K562 (cell line): Measurements from ENCODE around the gene GCDH. TPM values are rescaled to one million over a fixed set of nuclear protein-coding genes. Genes with fewer than 3 reads are reported as not detected.

Source experiments
- BRCA1 ChIP-seq, 2 experiments: fragments of 450-650 bp in 1 of 2; sonication (generic) in 1 of 2; formaldehyde crosslinking in 1 of 2; IDR thresholded peaks; 2 replicates each; pipeline versions ENCODE4 v1.5.0 to v1.6.1; 2017 to 2020; ENCODE audit warnings: mild to moderate bottlenecking in 1 of 2, missing genetic modification reagents in 1 of 2
- CBX8 ChIP-seq: fragments of 200-600 bp; sonication (generic); IDR thresholded peaks from 2 replicates; pipeline ENCODE4 v1.6.1; 2012; ENCODE audit warnings: borderline replicate concordance, mixed run types, low read depth, mild to moderate bottlenecking, moderate library complexity, mixed read lengths, low read length, control low read depth, inconsistent platforms; ENCODE audit not compliant: poor library complexity, severe bottlenecking; ENCODE audit errors: extremely low read depth
- CCNT2 ChIP-seq: IDR thresholded peaks from 2 replicates; pipeline ENCODE4 v1.6.1; 2011; ENCODE audit warnings: borderline replicate concordance, low read depth, mild to moderate bottlenecking, moderate library complexity, mixed read lengths, low read length; ENCODE audit not compliant: insufficient read length; ENCODE audit errors: extremely low read depth
- ELF4 ChIP-seq: fragments of 450-650 bp; formaldehyde crosslinking; IDR thresholded peaks from 2 replicates; pipeline ENCODE4 v1.4.0; 2022; ENCODE audit warnings: missing genetic modification characterization
- HDAC1 ChIP-seq, 2 experiments: fragments of 450-650 bp; IDR thresholded peaks; 2 replicates each; pipeline ENCODE4 v1.6.1; 2016 to 2017; ENCODE audit warnings: inconsistent platforms in 1 of 2, mild to moderate bottlenecking in 1 of 2, moderate library complexity in 1 of 2
- ILK ChIP-seq: fragments of 450-650 bp; IDR thresholded peaks from 2 replicates; pipeline ENCODE4 v1.6.1; 2016; ENCODE audit warnings: missing genetic modification characterization, low read depth, mild to moderate bottlenecking, missing compliant biosample characterization, moderate library complexity, borderline replicate concordance
- SIN3A ChIP-seq, 2 experiments: fragments of 150-350 bp in 1 of 2; IDR thresholded peaks; 2 replicates each; pipeline ENCODE4 v1.6.1; 2011 to 2016; ENCODE audit warnings: borderline replicate concordance in 2 of 2, low read depth in 2 of 2, low read length in 2 of 2, mild to moderate bottlenecking in 2 of 2, moderate library complexity in 2 of 2; ENCODE audit not compliant: control insufficient read depth in 1 of 2
- STAG1 ChIP-seq: sonication (generic); formaldehyde crosslinking; IDR thresholded peaks from 2 replicates; pipeline ENCODE4 v1.5.0; 2020; ENCODE audit warnings: missing genetic modification reagents, borderline replicate concordance
- TEAD4 ChIP-seq, 2 experiments: sonication (generic) in 1 of 2; formaldehyde crosslinking in 1 of 2; IDR thresholded peaks; 2 replicates each; pipeline versions ENCODE4 v1.6.1 to v1.8.0; 2012 to 2022; ENCODE audit warnings: borderline replicate concordance in 1 of 2, inconsistent platforms in 1 of 2, low read length in 1 of 2, mild to moderate bottlenecking in 1 of 2, missing genetic modification reagents in 1 of 2
- TOE1 ChIP-seq, 2 experiments: fragments of 450-650 bp in 1 of 2; sonication (generic) in 1 of 2; formaldehyde crosslinking in 1 of 2; IDR thresholded peaks; 2 replicates each; pipeline versions ENCODE4 v1.7.1 to v1.8.0; 2016 to 2022; ENCODE audit warnings: borderline replicate concordance in 2 of 2, mild to moderate bottlenecking in 2 of 2, antibody characterized with exemption in 1 of 2, inconsistent platforms in 1 of 2, low read depth in 1 of 2, missing genetic modification reagents in 1 of 2, moderate library complexity in 1 of 2
- ZBTB12 ChIP-seq: fragments of 250-450 bp; sonication (Bioruptor Pico); IDR thresholded peaks from 2 replicates; pipeline ENCODE4 v1.4.0; 2020
- ZNF12 ChIP-seq: sonication (generic); formaldehyde crosslinking; IDR thresholded peaks from 2 replicates; pipeline ENCODE4 v1.4.0; 2020; ENCODE audit warnings: mild to moderate bottlenecking, missing genetic modification reagents
- ZNF175 ChIP-seq: fragments of 200-800 bp; sonication (Bioruptor generic); IDR thresholded peaks from 2 replicates; pipeline ENCODE4 v1.6.1; 2016; ENCODE audit warnings: low read depth, mild to moderate bottlenecking, missing genetic modification characterization, missing compliant biosample characterization
- ZNF253 ChIP-seq: fragments of 250-450 bp; sonication (Bioruptor Pico); conservative IDR thresholded peaks from 2 replicates; pipeline ENCODE4 v1.6.1; 2021; ENCODE audit warnings: mild to moderate bottlenecking
- ZNF3 ChIP-seq: fragments of 250-450 bp; sonication (Bioruptor Pico); IDR thresholded peaks from 2 replicates; pipeline ENCODE4 v1.5.0; 2021; ENCODE audit warnings: mild to moderate bottlenecking, moderate library complexity
- polyA plus RNA-seq, 8 experiments: library from polyadenylated mRNA; depleted of rRNA in 4 of 8; stranded (reverse) in 5 of 8; unstranded in 3 of 8; fragments of >200 nt; fragmentation: Nextera tagmentation in 2 of 8; fragmentation: Illumina TruSeq in 1 of 8; extraction: Ambion mirVana in 2 of 8; extraction: Trizol in 1 of 8; gene quantifications; 2 replicates each; pipeline versions ENCODE4 v1.2.1 to v1.2.3, GENCODE V29; 2011 to 2014; ENCODE audit warnings: inconsistent platforms in 1 of 8, missing spikeins in 1 of 8
- total RNA-seq, 7 experiments: library from RNA; depleted of rRNA in 6 of 7; stranded (reverse); fragments of >200 nt in 6 of 7; fragmentation: Illumina TruSeq in 2 of 7; extraction: Trizol in 2 of 7; gene quantifications; 2 replicates each; pipeline versions ENCODE4 v1.2.1 to v1.2.3, GENCODE V29; 2011 to 2021; ENCODE audit warnings: low replicate concordance in 1 of 7
- TF ChIP-seq, protein P1 (sequence below): sonication (generic); formaldehyde crosslinking; IDR thresholded peaks from 2 replicates; pipeline ENCODE4 v1.8.1; 2023; ENCODE audit warnings: mild to moderate bottlenecking, missing genetic modification reagents
- TF ChIP-seq, protein P2 (sequence below): sonication (generic); formaldehyde crosslinking; IDR thresholded peaks from 2 replicates; pipeline ENCODE4 v1.8.0; 2022; ENCODE audit warnings: mild to moderate bottlenecking, missing genetic modification reagents
- TF ChIP-seq, protein P3 (sequence below): fragments of 450-650 bp; IDR thresholded peaks from one replicate; pipeline ENCODE4 v1.6.1; 2018; ENCODE audit warnings: mild to moderate bottlenecking, moderate library complexity; ENCODE audit not compliant: partially characterized antibody

GCDH gene
- total and polyA plus RNA-seq, 9 of the 15 experiments (the other 6 are each of a cell fraction or from before 2014, with no cell fraction given), result 2.9 to 50.8 (median 19.1) TPM

DNA sequence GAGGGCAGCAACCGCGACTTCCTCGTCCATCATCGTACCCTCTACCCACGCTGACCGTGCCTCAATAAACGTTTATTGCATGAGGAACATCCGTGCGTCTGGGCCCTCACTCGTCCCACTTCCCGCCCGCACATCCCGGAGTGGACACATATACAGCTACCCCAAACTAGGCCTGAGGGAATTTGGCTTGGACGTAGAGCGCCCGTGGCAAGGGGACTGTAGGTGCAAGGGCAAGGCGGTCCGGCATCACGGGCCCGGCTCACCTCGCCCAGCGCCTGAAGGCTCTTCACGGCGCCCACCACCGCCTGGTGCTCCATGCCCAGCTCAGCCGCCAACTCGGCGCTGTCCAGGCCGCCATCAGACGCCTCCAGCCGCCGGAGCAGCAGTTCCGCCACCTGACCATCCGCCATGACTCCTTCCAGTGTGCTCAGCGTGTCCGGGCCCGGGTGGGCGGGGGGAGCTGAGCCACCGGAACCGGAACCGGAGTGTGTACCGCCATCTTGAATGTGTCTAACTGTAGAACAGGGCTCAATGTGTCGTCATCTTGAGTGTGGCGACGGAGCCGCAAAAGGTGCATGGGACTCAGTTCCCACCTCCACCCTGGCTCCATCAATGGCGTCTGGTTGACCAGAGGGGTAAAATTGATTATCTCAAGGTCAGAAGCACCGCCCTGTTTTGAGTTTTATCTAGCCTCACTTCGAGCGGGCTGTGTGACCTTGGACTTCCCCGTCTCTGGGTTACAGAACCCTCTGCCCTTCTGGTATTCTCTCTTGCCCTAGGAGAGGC is 42.5 kb downstream of the GCDH start, which contains the start of gene FARSA (continued):
- TF ChIP-seq ILK (tag) (no peak), ZBTB12 (CRISPR knock-in tag) (no peak), ZNF12 (CRISPR knock-in tag) (no peak), SIN3A (IDR thresholded peaks at IDR 0.05; ENCODE audit: borderline replicate concordance in 2 of 2, control insufficient read depth in 1 of 2, low read depth in 2 of 2, low read length in 2 of 2) (peak; percentile 91 to 92; a peak in 3 of 4 replicates), ZNF253 (no peak), CBX8 (no peak), HDAC1 (IDR thresholded peaks at IDR 0.05) (peak in 1 of 2 experiments; percentile 91; a peak in 2 of 4 replicates), ZNF3 (no peak), ELF4 (CRISPR knock-in tag) (no peak), STAG1 (CRISPR knock-in tag) (no peak), CCNT2 (peak; percentile 70), BRCA1 (IDR thresholded peaks at IDR 0.05) (no peak), BRCA1 (CRISPR knock-in tag; IDR thresholded peaks at IDR 0.05) (no peak), TOE1 (IDR thresholded peaks at IDR 0.05; ENCODE audit: borderline replicate concordance) (no peak), TOE1 (CRISPR knock-in tag; IDR thresholded peaks at IDR 0.05; ENCODE audit: borderline replicate concordance, low read depth) (no peak), TEAD4 (IDR thresholded peaks at IDR 0.05; ENCODE audit: low read length) (no peak), TEAD4 (CRISPR knock-in tag; IDR thresholded peaks at IDR 0.05; ENCODE audit: borderline replicate concordance) (no peak), ZNF175 (CRISPR knock-in tag) (peak; percentile 77)
- TF ChIP-seq, protein P1, sequence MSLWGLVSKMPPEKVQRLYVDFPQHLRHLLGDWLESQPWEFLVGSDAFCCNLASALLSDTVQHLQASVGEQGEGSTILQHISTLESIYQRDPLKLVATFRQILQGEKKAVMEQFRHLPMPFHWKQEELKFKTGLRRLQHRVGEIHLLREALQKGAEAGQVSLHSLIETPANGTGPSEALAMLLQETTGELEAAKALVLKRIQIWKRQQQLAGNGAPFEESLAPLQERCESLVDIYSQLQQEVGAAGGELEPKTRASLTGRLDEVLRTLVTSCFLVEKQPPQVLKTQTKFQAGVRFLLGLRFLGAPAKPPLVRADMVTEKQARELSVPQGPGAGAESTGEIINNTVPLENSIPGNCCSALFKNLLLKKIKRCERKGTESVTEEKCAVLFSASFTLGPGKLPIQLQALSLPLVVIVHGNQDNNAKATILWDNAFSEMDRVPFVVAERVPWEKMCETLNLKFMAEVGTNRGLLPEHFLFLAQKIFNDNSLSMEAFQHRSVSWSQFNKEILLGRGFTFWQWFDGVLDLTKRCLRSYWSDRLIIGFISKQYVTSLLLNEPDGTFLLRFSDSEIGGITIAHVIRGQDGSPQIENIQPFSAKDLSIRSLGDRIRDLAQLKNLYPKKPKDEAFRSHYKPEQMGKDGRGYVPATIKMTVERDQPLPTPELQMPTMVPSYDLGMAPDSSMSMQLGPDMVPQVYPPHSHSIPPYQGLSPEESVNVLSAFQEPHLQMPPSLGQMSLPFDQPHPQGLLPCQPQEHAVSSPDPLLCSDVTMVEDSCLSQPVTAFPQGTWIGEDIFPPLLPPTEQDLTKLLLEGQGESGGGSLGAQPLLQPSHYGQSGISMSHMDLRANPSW (CRISPR knock-in tag), result no peak; the same call in 1 of the 2 replicates
- TF ChIP-seq, protein P2, sequence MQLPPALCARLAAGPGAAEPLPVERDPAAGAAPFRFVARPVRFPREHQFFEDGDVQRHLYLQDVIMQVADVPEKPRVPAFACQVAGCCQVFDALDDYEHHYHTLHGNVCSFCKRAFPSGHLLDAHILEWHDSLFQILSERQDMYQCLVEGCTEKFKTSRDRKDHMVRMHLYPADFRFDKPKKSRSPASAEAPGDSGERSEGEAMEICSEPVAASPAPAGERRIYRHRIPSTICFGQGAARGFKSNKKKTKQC (CRISPR knock-in tag), result peak; percentile 25; the same call in 1 of the 2 replicates
- TF ChIP-seq, protein P3, sequence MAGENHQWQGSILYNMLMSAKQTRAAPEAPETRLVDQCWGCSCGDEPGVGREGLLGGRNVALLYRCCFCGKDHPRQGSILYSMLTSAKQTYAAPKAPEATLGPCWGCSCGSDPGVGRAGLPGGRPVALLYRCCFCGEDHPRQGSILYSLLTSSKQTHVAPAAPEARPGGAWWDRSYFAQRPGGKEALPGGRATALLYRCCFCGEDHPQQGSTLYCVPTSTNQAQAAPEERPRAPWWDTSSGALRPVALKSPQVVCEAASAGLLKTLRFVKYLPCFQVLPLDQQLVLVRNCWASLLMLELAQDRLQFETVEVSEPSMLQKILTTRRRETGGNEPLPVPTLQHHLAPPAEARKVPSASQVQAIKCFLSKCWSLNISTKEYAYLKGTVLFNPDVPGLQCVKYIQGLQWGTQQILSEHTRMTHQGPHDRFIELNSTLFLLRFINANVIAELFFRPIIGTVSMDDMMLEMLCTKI, result no peak
